COLO668 (cell line): ENCODE data around the gene CCL7.
"Not testable (repeated sequence)": the region's sequence is repeated elsewhere in the genome, so short reads cannot be mapped to it uniquely, and the experiment has no call there.

Experiments used
- DNase-seq: peaks from one replicate; lab custom pipeline; 2025; ENCODE audit not compliant: unreplicated experiment; lab: John Stamatoyannopoulos, UW

CCL7 gene

GRCh38 chr17:34269969-34270368 is at the start of gene CCL7:
CCL7 (plus strand) TSS chr17:34270221; CDS start chr17:34270291, 70 bp downstream.
- DNase-seq: no peak

- no peak for DNase-seq
Measured at GRCh38 chr17:34220752-34221395, 49.1 kb upstream of the CCL7 start.

- no peak for DNase-seq
Measured at GRCh38 chr17:34221411-34221810, 48.6 kb upstream of the CCL7 start.

GRCh38 chr17:34222722-34223497 is 47.1 kb upstream of the CCL7 start:
- DNase-seq: no peak

- no peak for DNase-seq
Measured at GRCh38 chr17:34225046-34225445, 45.0 kb upstream of the CCL7 start.

- no peak for DNase-seq
Measured at GRCh38 chr17:34226011-34226743, 43.8 kb upstream of the CCL7 start.

GRCh38 chr17:34226744-34227034 is 43.3 kb upstream of the CCL7 start:
- DNase-seq: no peak

- not testable (repeated sequence) for DNase-seq
Measured at GRCh38 chr17:34227293-34227692, 42.7 kb upstream of the CCL7 start.

- no peak for DNase-seq
Measured at GRCh38 chr17:34227707-34228106, 42.3 kb upstream of the CCL7 start.

- no peak for DNase-seq
Measured at GRCh38 chr17:34228781-34229180, 41.2 kb upstream of the CCL7 start.

- DNase-seq: no peak
Measured at GRCh38 chr17:34230342-34230741, 39.7 kb upstream of the CCL7 start.

- DNase-seq: no peak
Measured at GRCh38 chr17:34234616-34235015, 35.4 kb upstream of the CCL7 start.

GRCh38 chr17:34235389-34236028 is 34.5 kb upstream of the CCL7 start:
- no peak for DNase-seq

GRCh38 chr17:34236281-34236892 is 33.6 kb upstream of the CCL7 start:
- no peak for DNase-seq

- DNase-seq: no peak
Measured at GRCh38 chr17:34237458-34237857, 32.6 kb upstream of the CCL7 start.

GRCh38 chr17:34241062-34241461 is 29.0 kb upstream of the CCL7 start:
- DNase-seq: no peak

GRCh38 chr17:34242587-34243363 is 27.2 kb upstream of the CCL7 start:
- DNase-seq: no peak

- no peak for DNase-seq
Measured at GRCh38 chr17:34243364-34244320, 26.4 kb upstream of the CCL7 start.

GRCh38 chr17:34245351-34245905 is 24.6 kb upstream of the CCL7 start:
- DNase-seq: no peak
